H1 (cell line): ENCODE data around the gene SEMA4D. TPM values are rescaled to one million over a fixed set of nuclear protein-coding genes. Genes with fewer than 3 reads are reported as not detected.

Experiments
- CTCF ChIA-PET: fragments of 300-600 bp; sonication (Branson Sonifier 250); formaldehyde crosslinking; loops from one replicate; lab custom pipeline; 2021; ENCODE audit not compliant: partially characterized antibody; lab: Charles Lee
- POLR2A ChIA-PET: fragments of 300-600 bp; sonication (Branson Sonifier 250); formaldehyde crosslinking; loops from one replicate; lab custom pipeline; 2021; ENCODE audit warnings: inconsistent platforms; ENCODE audit not compliant: partially characterized antibody; lab: Charles Lee
- DNase-seq, 2 experiments: peaks; one replicate each; pipeline versions ENCODE4 v3.0.0 to v3.0.0-alpha.2; 2010 to 2022; ENCODE audit warnings: low spot score in 2 of 2, low read depth in 1 of 2, mixed read lengths in 1 of 2
- FAIRE-seq: peaks from 2 replicates; lab custom pipeline; 2011; peaks lifted over from hg19 to GRCh38; lab: Jason Lieb, UNC
- H2AFZ ChIP-seq: 2 replicates; pipeline ENCODE4 v1.8.1; 2012; ENCODE audit warnings: low read length, inconsistent platforms
- H2AK5ac ChIP-seq: 2 replicates; pipeline ENCODE4 v1.6.1; 2013; ENCODE audit warnings: low read depth, low read length
- H2BK120ac ChIP-seq: replicated peaks from 2 replicates; pipeline ENCODE3; 2013; ENCODE audit warnings: low read depth, low read length, inconsistent platforms
- H2BK12ac ChIP-seq: 2 replicates; pipeline ENCODE4 v1.6.1; 2013; ENCODE audit warnings: low read depth, low read length
- H2BK15ac ChIP-seq: 2 replicates; pipeline ENCODE4 v1.6.1; 2013; ENCODE audit warnings: low read length
- H2BK20ac ChIP-seq: 2 replicates; pipeline ENCODE4 v1.6.1; 2013; ENCODE audit warnings: low read length
- H2BK5ac ChIP-seq: 2 replicates; pipeline ENCODE4 v1.6.1; 2013; ENCODE audit warnings: low read depth, low read length
- H3K14ac ChIP-seq: 2 replicates; pipeline ENCODE4 v1.6.1; 2013; ENCODE audit warnings: inconsistent platforms; ENCODE audit not compliant: insufficient read length
- H3K18ac ChIP-seq: 2 replicates; pipeline ENCODE4 v1.6.1; 2013; ENCODE audit warnings: low read length; ENCODE audit errors: extremely low read depth
- H3K23ac ChIP-seq: 2 replicates; pipeline ENCODE4 v1.6.1; 2013; ENCODE audit warnings: inconsistent platforms; ENCODE audit not compliant: insufficient read length
- H3K23me2 ChIP-seq: 2 replicates; pipeline ENCODE4 v1.6.1; 2013; ENCODE audit warnings: low read depth, low read length
- H3K27ac ChIP-seq: 2 replicates; pipeline ENCODE4 v1.6.1; 2011; ENCODE audit warnings: low read depth, low read length, inconsistent platforms
- H3K27me3 ChIP-seq, 4 experiments: replicated peaks in 1 of 4; 1 replicate in 1 of 4; 2 replicates in 3 of 4; pipeline versions ENCODE4 v1.6.1 to v1.8.1; 2011 to 2013; ENCODE audit warnings: low read length in 3 of 4, mild to moderate bottlenecking in 3 of 4, inconsistent platforms in 2 of 4, mixed read lengths in 2 of 4, moderate library complexity in 1 of 4; ENCODE audit not compliant: control insufficient read depth in 3 of 4, insufficient read depth in 3 of 4; ENCODE audit errors: extremely low read depth in 1 of 4
- H3K36me3 ChIP-seq, 4 experiments: 2 replicates each; pipeline versions ENCODE4 v1.6.1 to v1.8.1; 2011 to 2013; ENCODE audit warnings: mild to moderate bottlenecking in 4 of 4, low read length in 3 of 4, moderate library complexity in 2 of 4, control low read depth in 1 of 4, inconsistent platforms in 1 of 4; ENCODE audit not compliant: insufficient read depth in 4 of 4, control insufficient read depth in 2 of 4
- H3K4ac ChIP-seq: replicated peaks from 2 replicates; pipeline ENCODE3; 2013; ENCODE audit warnings: low read length, low read depth, mixed read lengths, inconsistent platforms; ENCODE audit not compliant: insufficient read length
- H3K4me1 ChIP-seq, 4 experiments: replicated peaks in 1 of 4; 1 replicate in 1 of 4; 2 replicates in 3 of 4; pipeline versions ENCODE4 v1.6.1 to v1.8.1; 2011 to 2013; ENCODE audit warnings: low read length in 3 of 4, inconsistent platforms in 2 of 4, mixed read lengths in 1 of 4; ENCODE audit not compliant: insufficient read depth in 4 of 4, control insufficient read depth in 3 of 4
- H3K4me2 ChIP-seq, 2 experiments: 2 replicates each; pipeline versions ENCODE4 v1.6.1 to v1.8.1; 2011 to 2013; ENCODE audit warnings: low read depth in 2 of 2, low read length in 2 of 2, control low read depth in 1 of 2, inconsistent platforms in 1 of 2, mild to moderate bottlenecking in 1 of 2; ENCODE audit not compliant: insufficient read depth in 1 of 2
- H3K4me3 ChIP-seq, 4 experiments: fragments of 200-600, 300-600 bp in 1 of 4; sonication (generic), shearing (Covaris generic), sonication (Bioruptor Twin) in 1 of 4; 2 replicates each; pipeline versions ENCODE4 v1.5.1 to v1.8.1; 2011 to 2016; ENCODE audit warnings: low read length in 4 of 4, low read depth in 3 of 4, control low read depth in 2 of 4, inconsistent platforms in 2 of 4, mild to moderate bottlenecking in 2 of 4, mixed read lengths in 1 of 4, moderate library complexity in 1 of 4; ENCODE audit not compliant: insufficient read depth in 2 of 4; ENCODE audit errors: extremely low read depth in 1 of 4
- H3K56ac ChIP-seq: replicated peaks from 2 replicates; pipeline ENCODE3; 2013; ENCODE audit warnings: low read depth, mild to moderate bottlenecking, mixed read lengths, low read length, inconsistent platforms; ENCODE audit not compliant: insufficient read length
- H3K79me1 ChIP-seq: 2 replicates; pipeline ENCODE4 v1.6.1; 2013; ENCODE audit warnings: low read depth, low read length, control low read depth
- H3K79me2 ChIP-seq, 2 experiments: 2 replicates each; pipeline versions ENCODE4 v1.6.1 to v1.8.1; 2012 to 2013; ENCODE audit warnings: low read length in 2 of 2, mild to moderate bottlenecking in 2 of 2, inconsistent platforms in 1 of 2; ENCODE audit not compliant: insufficient read depth in 2 of 2, control insufficient read depth in 1 of 2
- H3K9ac ChIP-seq, 4 experiments: replicated peaks in 1 of 4; 1 replicate in 1 of 4; 2 replicates in 3 of 4; pipeline versions ENCODE4 v1.6.1 to v1.8.1; 2011 to 2013; ENCODE audit warnings: low read depth in 3 of 4, low read length in 3 of 4, control low read depth in 2 of 4, mild to moderate bottlenecking in 2 of 4, moderate library complexity in 2 of 4, inconsistent platforms in 1 of 4; ENCODE audit errors: extremely low read depth in 1 of 4
- H3K9me3 ChIP-seq, 2 experiments: 2 replicates each; pipeline versions ENCODE4 v1.6.1 to v1.8.1; 2012 to 2013; ENCODE audit warnings: mild to moderate bottlenecking in 2 of 2, moderate library complexity in 2 of 2, control low read depth in 1 of 2, inconsistent platforms in 1 of 2, low read depth in 1 of 2, low read length in 1 of 2, mixed read lengths in 1 of 2; ENCODE audit not compliant: insufficient read depth in 2 of 2
- H4K20me1 ChIP-seq, 2 experiments: replicated peaks in 1 of 2; 2 replicates each; pipeline versions ENCODE3 to v1.8.1; 2011 to 2013; ENCODE audit warnings: inconsistent platforms in 2 of 2, low read length in 2 of 2, mild to moderate bottlenecking in 1 of 2; ENCODE audit not compliant: insufficient read depth in 2 of 2, control insufficient read depth in 1 of 2
- H4K5ac ChIP-seq: 2 replicates; pipeline ENCODE4 v1.6.1; 2013; ENCODE audit warnings: low read length, low read depth, mixed read lengths, inconsistent platforms; ENCODE audit not compliant: insufficient read length
- H4K8ac ChIP-seq: 2 replicates; pipeline ENCODE4 v1.8.0; 2013; ENCODE audit warnings: mild to moderate bottlenecking, moderate library complexity, low read length, inconsistent platforms; ENCODE audit not compliant: insufficient read depth; ENCODE audit errors: extremely low read depth
- H4K91ac ChIP-seq: replicated peaks from 2 replicates; pipeline ENCODE3; 2013; ENCODE audit warnings: low read length, mixed read lengths, inconsistent platforms; ENCODE audit not compliant: insufficient read length
- ASH2L ChIP-seq: fragments of 200-600, 300-600 bp; sonication (generic); IDR thresholded peaks from one replicate; pipeline ENCODE4 v1.7.1; 2017; ENCODE audit warnings: low read length
- BRCA1 ChIP-seq: IDR thresholded peaks from 2 replicates; pipeline ENCODE4 v1.6.1; 2012; ENCODE audit warnings: low read depth, low read length, improper control_type of control experiment
- GABPA ChIP-seq: IDR thresholded peaks from 2 replicates; pipeline ENCODE4 v1.6.1; 2011; ENCODE audit warnings: mild to moderate bottlenecking, low read length, moderate library complexity, borderline replicate concordance; ENCODE audit not compliant: insufficient read depth
- HDAC2 ChIP-seq, 2 experiments: fragments of 300-600 bp in 1 of 2; sonication (generic) in 1 of 2; IDR thresholded peaks; 2 replicates each; pipeline ENCODE4 v1.6.1; 2011 to 2012; ENCODE audit warnings: low read depth in 2 of 2, low read length in 2 of 2, mild to moderate bottlenecking in 2 of 2, moderate library complexity in 2 of 2, borderline replicate concordance in 1 of 2, inconsistent platforms in 1 of 2
- WGBS, 2 experiments: shearing (Covaris generic) in 1 of 2; methylation state at CpG; one replicate each; pipeline versions ENCODE4 v1.1.6 to v1.1.7; 2013 to 2015; ENCODE audit warnings: low lambda C conversion rate in 2 of 2, mixed read lengths in 2 of 2, inconsistent platforms in 1 of 2, low coverage in 1 of 2, missing lambda C conversion rate in 1 of 2; ENCODE audit not compliant: insufficient replicate concordance in 2 of 2, insufficient coverage in 1 of 2, insufficient read length in 1 of 2; ENCODE audit errors: extremely low coverage in 1 of 2, missing lambda C conversion rate in 1 of 2; 5-methylcytosine and 5-hydroxymethylcytosine counted together
- polyA plus RNA-seq, 7 experiments: library from polyadenylated mRNA; depleted of rRNA in 3 of 7; stranded (reverse) in 5 of 7; unstranded in 2 of 7; fragments of >200 nt in 5 of 7; fragments of 200-250 nt in 2 of 7; gene quantifications; 1 replicate in 5 of 7; 2 replicates in 1 of 7; 4 replicates in 1 of 7; pipeline versions ENCODE4 v1.2.1 to v1.2.3, GENCODE V29; 2011 to 2013; ENCODE audit warnings: missing spikeins in 2 of 7, mixed read lengths in 2 of 7
- total RNA-seq: library from RNA; stranded (reverse); fragmentation: NEBNext Ultra II Directional; extraction: Animal tissue kit (Norgen Biotek cat#: 25700); gene quantifications from 2 replicates; pipeline ENCODE4 v1.2.1, GENCODE V29; 2021

SEMA4D gene
- total and polyA plus RNA-seq, 2 of the 8 experiments (the other 6 are each of a cell fraction or from before 2014, with no cell fraction given), result 21.0 to 70.4 TPM

DNA sequence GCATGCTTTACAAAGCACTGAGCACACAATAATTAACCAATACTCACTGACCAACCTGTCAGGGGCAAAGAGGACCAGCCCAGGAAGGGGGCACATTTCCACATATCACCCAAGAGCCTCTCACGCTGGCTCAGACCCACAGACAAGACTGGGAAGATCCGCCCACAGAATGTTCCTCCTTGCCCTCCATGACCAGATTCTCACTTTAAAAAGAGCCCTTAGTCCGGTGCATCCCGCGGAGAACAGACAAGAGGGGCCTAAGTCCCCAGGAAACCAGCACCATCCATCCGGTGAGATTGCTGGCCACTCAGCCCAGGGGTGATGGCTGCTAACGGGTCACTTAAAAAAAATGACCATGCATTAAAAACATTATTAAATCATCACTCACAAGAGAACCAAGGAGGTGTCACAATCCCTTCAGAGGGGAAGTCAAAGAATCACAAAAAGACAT is 32.9 kb downstream of the SEMA4D start:
- Histone ChIP-seq H3K23ac (no peak overlapping the region), H2BK15ac (no peak overlapping the region), H3K9me3 (no peaks in the 10 kb centered on the region), H4K20me1 (peaks cover 9 to 13% of the 10 kb centered on the region in 2 experiments), H3K36me3 (0 out of 8 replicates have a peak, but pooled peaks cover 0 to 3% (median 0%) of the 10 kb centered on the region in 4 experiments), H2BK120ac (no peak overlapping the region), H3K14ac (no peak overlapping the region), H3K18ac (no peak overlapping the region), H3K9ac (no peak overlapping the region), H3K79me1 (peaks cover 36% of the 10 kb centered on the region), H2AK5ac (no peak overlapping the region), H3K4me3 (no peak overlapping the region), H4K5ac (no peak overlapping the region), H4K91ac (no peak overlapping the region), H2BK20ac (no peak overlapping the region), H4K8ac (no peak overlapping the region), H2AFZ (no peak overlapping the region), H3K27ac (no peak overlapping the region), H2BK12ac (no peak overlapping the region), H3K4me1 (peaks cover 17 to 45% (median 25%) of the 10 kb centered on the region in 4 experiments), H3K23me2 (no peaks in the 10 kb centered on the region), H3K27me3 (no peaks in the 10 kb centered on the region), H3K4me2 (no peak overlapping the region), H3K56ac (no peak overlapping the region), H2BK5ac (no peak overlapping the region), H3K79me2 (peaks cover 4 to 91% of the 10 kb centered on the region in 2 experiments), H3K4ac (no peak overlapping the region)
- 88% methylated on average over 7 of the region's 7 CpGs; no CpG with 5 or more reads in 1 of the 2 experiments for WGBS, 2 experiments
- FAIRE-seq (no peak), DNase-seq (no peak)
- ChIA-PET CTCF (interaction anchor here (1.0 to 1.4 kb wide), 3 partner anchors 19 to 100 kb away, joined by 3 to 5 read pairs (median 3); no protein-coding TSS in a partner anchor), POLR2A (no interaction called here)
- TF ChIP-seq GABPA, result no peak
- TF ChIP-seq HDAC2 (IDR thresholded peaks at IDR 0.05; ENCODE audit: borderline replicate concordance in 1 of 2, low read depth in 2 of 2, low read length in 2 of 2), result no peak
- no peak for TF ChIP-seq ASH2L
- no peak for TF ChIP-seq BRCA1
